K562 (cell line): ENCODE data around the gene TMED6. TPM values are rescaled to one million over a fixed set of nuclear protein-coding genes. Genes with fewer than 3 reads are reported as not detected.

Experiments
- CHD2 ChIP-seq: IDR thresholded peaks from 2 replicates; pipeline ENCODE4 v1.6.1; 2011; ENCODE audit warnings: low read depth, low read length
- KLF6 ChIP-seq: fragments of 250-450 bp; sonication (Bioruptor Pico); IDR thresholded peaks from 2 replicates; pipeline ENCODE4 v1.4.0; 2020; ENCODE audit warnings: mild to moderate bottlenecking, moderate library complexity, borderline replicate concordance
- NFIC ChIP-seq: fragments of 450-650 bp; IDR thresholded peaks from 2 replicates; pipeline ENCODE4 v1.6.1; 2017; ENCODE audit warnings: mild to moderate bottlenecking, inconsistent platforms
- PTRF ChIP-seq: fragments of 450-650 bp; IDR thresholded peaks from 2 replicates; pipeline ENCODE4 v1.6.1; 2016; ENCODE audit warnings: mild to moderate bottlenecking, missing genetic modification characterization, missing compliant biosample characterization
- SAFB2 ChIP-seq: fragments of 200-400 bp; formaldehyde crosslinking; IDR thresholded peaks from 2 replicates; pipeline ENCODE4 v1.6.1; 2018; ENCODE audit warnings: borderline replicate concordance, low read length, low read depth, moderate library complexity; ENCODE audit not compliant: severe bottlenecking
- SAP30 ChIP-seq: fragments of 200-600 bp; sonication (generic); IDR thresholded peaks from 2 replicates; pipeline ENCODE4 v1.6.1; 2012; ENCODE audit warnings: borderline replicate concordance, low read depth, mild to moderate bottlenecking, moderate library complexity, low read length, control low read depth, inconsistent platforms; ENCODE audit not compliant: insufficient read depth, poor library complexity, severe bottlenecking
- ZBED1 ChIP-seq: IDR thresholded peaks from 2 replicates; pipeline ENCODE4 v1.6.1; 2014
- ZFX ChIP-seq: sonication (generic); formaldehyde crosslinking; IDR thresholded peaks from 2 replicates; pipeline ENCODE4 v1.8.0; 2022; ENCODE audit warnings: mild to moderate bottlenecking, missing genetic modification reagents, moderate library complexity
- ZKSCAN1 ChIP-seq: fragments of 150-350 bp; IDR thresholded peaks from 2 replicates; pipeline ENCODE4 v1.6.1; 2016; ENCODE audit warnings: low read depth, low read length
- ZNF507 ChIP-seq: conservative IDR thresholded peaks from 2 replicates; pipeline ENCODE4 v1.6.1; 2017; ENCODE audit warnings: missing genetic modification characterization, missing compliant biosample characterization
- ZNF561 ChIP-seq: fragments of 450-650 bp; formaldehyde crosslinking; conservative IDR thresholded peaks from 2 replicates; pipeline ENCODE4 v1.4.0; 2020; ENCODE audit warnings: mild to moderate bottlenecking, moderate library complexity
- polyA plus RNA-seq, 8 experiments: library from polyadenylated mRNA; depleted of rRNA in 4 of 8; stranded (reverse) in 5 of 8; unstranded in 3 of 8; fragments of >200 nt; fragmentation: Nextera tagmentation in 2 of 8; fragmentation: Illumina TruSeq in 1 of 8; extraction: Ambion mirVana in 2 of 8; extraction: Trizol in 1 of 8; gene quantifications; 2 replicates each; pipeline versions ENCODE4 v1.2.1 to v1.2.3, GENCODE V29; 2011 to 2014; ENCODE audit warnings: inconsistent platforms in 1 of 8, missing spikeins in 1 of 8
- total RNA-seq, 7 experiments: library from RNA; depleted of rRNA in 6 of 7; stranded (reverse); fragments of >200 nt in 6 of 7; fragmentation: Illumina TruSeq in 2 of 7; extraction: Trizol in 2 of 7; gene quantifications; 2 replicates each; pipeline versions ENCODE4 v1.2.1 to v1.2.3, GENCODE V29; 2011 to 2021; ENCODE audit warnings: low replicate concordance in 1 of 7
- TF ChIP-seq, protein P1 (sequence below): fragments of 250-450 bp; sonication (Bioruptor Pico); IDR thresholded peaks from 2 replicates; pipeline ENCODE4 v1.5.0; 2020; ENCODE audit warnings: mild to moderate bottlenecking, borderline replicate concordance
- TF ChIP-seq, protein P2 (sequence below): sonication (generic); formaldehyde crosslinking; IDR thresholded peaks from 2 replicates; pipeline ENCODE4 v1.8.0; 2022; ENCODE audit warnings: mild to moderate bottlenecking, missing genetic modification reagents
- TF ChIP-seq, protein P3 (sequence below): fragments of 250-450 bp; sonication (Bioruptor Pico); IDR thresholded peaks from 2 replicates; pipeline ENCODE4 v1.5.0; 2022; ENCODE audit warnings: mild to moderate bottlenecking
- TF ChIP-seq, protein P4 (sequence below): fragments of 450-650 bp; IDR thresholded peaks from 2 replicates; pipeline ENCODE4 v1.7.0; 2016; ENCODE audit warnings: borderline replicate concordance
- TF ChIP-seq, protein P5 (sequence below): IDR thresholded peaks from 3 replicates; pipeline ENCODE4 v1.6.1; 2011; ENCODE audit warnings: borderline replicate concordance, mild to moderate bottlenecking; ENCODE audit not compliant: insufficient read length, insufficient read depth
- TF ChIP-seq, protein P6 (sequence below): fragments of 250-450 bp; sonication (Bioruptor Pico); IDR thresholded peaks from 2 replicates; pipeline ENCODE4 v1.4.0; 2020

Gene TMED6
- total and polyA plus RNA-seq, 9 of the 15 experiments (the other 6 are each of a cell fraction or from before 2014, with no cell fraction given) = 0.14 to 0.45 (median 0.25) TPM; not detected in 2

DNA sequence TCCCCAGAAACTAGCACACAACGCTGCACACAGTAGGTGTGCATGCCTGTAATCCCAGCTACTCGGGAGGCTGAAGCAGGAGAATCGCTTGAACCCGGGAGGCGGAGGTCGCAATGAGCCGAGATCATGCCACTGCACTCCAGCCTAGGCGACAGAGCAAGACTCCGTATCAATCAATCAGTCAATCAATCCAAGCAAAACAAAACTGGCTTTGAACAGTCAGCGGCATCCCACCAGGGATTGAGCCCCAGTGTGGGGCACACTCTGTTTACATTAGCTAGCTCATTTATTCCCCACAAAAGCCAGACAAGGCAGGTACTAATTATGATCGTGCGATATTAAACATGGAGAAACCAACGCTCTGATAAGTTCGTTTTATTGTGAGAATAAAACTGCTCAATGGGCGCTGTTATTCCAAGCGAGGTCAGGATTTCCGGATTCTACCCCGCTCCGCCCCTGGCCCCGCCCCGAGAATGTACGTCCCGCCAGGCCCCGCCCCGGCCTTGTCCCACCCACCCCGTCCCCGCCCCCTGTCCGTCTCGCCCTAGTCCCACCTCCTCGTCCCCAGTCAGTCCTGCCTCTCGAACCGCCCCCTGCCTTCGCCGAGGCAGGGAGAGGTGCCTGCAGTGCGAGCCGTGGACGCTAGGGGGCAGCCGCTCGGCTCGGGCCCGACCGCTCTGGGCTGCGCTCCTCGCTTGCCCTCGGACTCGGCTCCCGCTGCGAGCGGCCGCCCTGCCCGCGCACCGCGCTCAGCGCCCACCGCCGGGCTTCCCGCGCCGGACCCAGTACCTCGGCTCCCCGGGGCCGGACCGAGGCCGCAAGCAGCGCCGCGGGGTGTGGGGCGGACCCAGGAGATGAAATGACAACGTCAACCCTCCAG lies 40.7 kb downstream of the TMED6 start, which contains the start of gene VPS4A (continued):
- TF ChIP-seq, protein P1, sequence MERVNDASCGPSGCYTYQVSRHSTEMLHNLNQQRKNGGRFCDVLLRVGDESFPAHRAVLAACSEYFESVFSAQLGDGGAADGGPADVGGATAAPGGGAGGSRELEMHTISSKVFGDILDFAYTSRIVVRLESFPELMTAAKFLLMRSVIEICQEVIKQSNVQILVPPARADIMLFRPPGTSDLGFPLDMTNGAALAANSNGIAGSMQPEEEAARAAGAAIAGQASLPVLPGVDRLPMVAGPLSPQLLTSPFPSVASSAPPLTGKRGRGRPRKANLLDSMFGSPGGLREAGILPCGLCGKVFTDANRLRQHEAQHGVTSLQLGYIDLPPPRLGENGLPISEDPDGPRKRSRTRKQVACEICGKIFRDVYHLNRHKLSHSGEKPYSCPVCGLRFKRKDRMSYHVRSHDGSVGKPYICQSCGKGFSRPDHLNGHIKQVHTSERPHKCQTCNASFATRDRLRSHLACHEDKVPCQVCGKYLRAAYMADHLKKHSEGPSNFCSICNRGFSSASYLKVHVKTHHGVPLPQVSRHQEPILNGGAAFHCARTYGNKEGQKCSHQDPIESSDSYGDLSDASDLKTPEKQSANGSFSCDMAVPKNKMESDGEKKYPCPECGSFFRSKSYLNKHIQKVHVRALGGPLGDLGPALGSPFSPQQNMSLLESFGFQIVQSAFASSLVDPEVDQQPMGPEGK = no peak
- TF ChIP-seq SAFB2 (no peak), ZFX (CRISPR knock-in tag) (peak; percentile 85), SAP30 (no peak), NFIC (no peak), ZNF561 (CRISPR knock-in tag) (no peak), ZKSCAN1 (peak; percentile 97), KLF6 (CRISPR knock-in tag) (no peak), ZBED1 (no peak; the same call in 1 of the 2 replicates), ZNF507 (tag) (no peak), PTRF (tag) (no peak), CHD2 (no peak)
- TF ChIP-seq, protein P2, sequence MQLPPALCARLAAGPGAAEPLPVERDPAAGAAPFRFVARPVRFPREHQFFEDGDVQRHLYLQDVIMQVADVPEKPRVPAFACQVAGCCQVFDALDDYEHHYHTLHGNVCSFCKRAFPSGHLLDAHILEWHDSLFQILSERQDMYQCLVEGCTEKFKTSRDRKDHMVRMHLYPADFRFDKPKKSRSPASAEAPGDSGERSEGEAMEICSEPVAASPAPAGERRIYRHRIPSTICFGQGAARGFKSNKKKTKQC = no peak
- TF ChIP-seq, protein P3, sequence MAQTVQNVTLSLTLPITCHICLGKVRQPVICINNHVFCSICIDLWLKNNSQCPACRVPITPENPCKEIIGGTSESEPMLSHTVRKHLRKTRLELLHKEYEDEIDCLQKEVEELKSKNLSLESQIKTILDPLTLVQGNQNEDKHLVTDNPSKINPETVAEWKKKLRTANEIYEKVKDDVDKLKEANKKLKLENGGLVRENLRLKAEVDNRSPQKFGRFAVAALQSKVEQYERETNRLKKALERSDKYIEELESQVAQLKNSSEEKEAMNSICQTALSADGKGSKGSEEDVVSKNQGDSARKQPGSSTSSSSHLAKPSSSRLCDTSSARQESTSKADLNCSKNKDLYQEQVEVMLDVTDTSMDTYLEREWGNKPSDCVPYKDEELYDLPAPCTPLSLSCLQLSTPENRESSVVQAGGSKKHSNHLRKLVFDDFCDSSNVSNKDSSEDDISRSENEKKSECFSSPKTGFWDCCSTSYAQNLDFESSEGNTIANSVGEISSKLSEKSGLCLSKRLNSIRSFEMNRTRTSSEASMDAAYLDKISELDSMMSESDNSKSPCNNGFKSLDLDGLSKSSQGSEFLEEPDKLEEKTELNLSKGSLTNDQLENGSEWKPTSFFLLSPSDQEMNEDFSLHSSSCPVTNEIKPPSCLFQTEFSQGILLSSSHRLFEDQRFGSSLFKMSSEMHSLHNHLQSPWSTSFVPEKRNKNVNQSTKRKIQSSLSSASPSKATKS (CRISPR knock-in tag) = no peak
- TF ChIP-seq, protein P4, sequence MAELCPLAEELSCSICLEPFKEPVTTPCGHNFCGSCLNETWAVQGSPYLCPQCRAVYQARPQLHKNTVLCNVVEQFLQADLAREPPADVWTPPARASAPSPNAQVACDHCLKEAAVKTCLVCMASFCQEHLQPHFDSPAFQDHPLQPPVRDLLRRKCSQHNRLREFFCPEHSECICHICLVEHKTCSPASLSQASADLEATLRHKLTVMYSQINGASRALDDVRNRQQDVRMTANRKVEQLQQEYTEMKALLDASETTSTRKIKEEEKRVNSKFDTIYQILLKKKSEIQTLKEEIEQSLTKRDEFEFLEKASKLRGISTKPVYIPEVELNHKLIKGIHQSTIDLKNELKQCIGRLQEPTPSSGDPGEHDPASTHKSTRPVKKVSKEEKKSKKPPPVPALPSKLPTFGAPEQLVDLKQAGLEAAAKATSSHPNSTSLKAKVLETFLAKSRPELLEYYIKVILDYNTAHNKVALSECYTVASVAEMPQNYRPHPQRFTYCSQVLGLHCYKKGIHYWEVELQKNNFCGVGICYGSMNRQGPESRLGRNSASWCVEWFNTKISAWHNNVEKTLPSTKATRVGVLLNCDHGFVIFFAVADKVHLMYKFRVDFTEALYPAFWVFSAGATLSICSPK = no peak
- TF ChIP-seq, protein P5, sequence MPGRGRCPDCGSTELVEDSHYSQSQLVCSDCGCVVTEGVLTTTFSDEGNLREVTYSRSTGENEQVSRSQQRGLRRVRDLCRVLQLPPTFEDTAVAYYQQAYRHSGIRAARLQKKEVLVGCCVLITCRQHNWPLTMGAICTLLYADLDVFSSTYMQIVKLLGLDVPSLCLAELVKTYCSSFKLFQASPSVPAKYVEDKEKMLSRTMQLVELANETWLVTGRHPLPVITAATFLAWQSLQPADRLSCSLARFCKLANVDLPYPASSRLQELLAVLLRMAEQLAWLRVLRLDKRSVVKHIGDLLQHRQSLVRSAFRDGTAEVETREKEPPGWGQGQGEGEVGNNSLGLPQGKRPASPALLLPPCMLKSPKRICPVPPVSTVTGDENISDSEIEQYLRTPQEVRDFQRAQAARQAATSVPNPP = no peak
- TF ChIP-seq, protein P6, sequence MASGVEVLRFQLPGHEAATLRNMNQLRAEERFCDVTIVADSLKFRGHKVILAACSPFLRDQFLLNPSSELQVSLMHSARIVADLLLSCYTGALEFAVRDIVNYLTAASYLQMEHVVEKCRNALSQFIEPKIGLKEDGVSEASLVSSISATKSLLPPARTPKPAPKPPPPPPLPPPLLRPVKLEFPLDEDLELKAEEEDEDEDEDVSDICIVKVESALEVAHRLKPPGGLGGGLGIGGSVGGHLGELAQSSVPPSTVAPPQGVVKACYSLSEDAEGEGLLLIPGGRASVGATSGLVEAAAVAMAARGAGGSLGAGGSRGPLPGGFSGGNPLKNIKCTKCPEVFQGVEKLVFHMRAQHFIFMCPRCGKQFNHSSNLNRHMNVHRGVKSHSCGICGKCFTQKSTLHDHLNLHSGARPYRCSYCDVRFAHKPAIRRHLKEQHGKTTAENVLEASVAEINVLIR (CRISPR knock-in tag) = no peak
